Measurements from ENCODE around the gene ANGEL1.

DNA sequence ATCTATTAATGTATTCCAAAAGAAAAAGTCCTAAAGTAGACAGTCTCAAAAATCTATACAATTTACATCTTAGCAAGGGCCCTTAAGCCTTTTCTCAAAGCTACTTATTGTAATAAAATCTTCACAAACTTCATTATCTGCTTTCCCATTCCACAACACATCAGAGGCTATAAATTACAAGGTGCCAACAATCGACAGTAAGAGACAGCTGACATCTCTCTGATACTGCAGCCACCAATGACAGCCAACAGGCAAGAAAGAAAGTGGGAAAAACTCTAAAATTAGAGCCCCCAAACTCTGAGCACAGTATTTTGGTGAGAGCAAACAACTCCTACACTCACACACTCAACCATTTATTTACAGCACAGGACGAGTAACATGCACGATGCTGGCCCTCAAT lies 2.2 kb downstream of the ANGEL1 start:
- TF ChIP-seq CTCF (IDR thresholded peaks at IDR 0.05 in 8 of 11, conservative IDR thresholded peaks at IDR 0.05 in 3 of 11) (no peak), POLR2A (IDR thresholded peaks at IDR 0.05) (no peak)
